HCEC 1CT (cell line): ENCODE results near the gene ACTR3.

Experiments
- DNase-seq: peaks from one replicate; pipeline ENCODE4 v3.0.0-alpha.2; 2017

ACTR3 gene

GRCh38 chr2:114006460-114006859 is 116.6 kb downstream of the ACTR3 start:
- no peak for DNase-seq

- DNase-seq: peak; percentile 54
Measured at GRCh38 chr2:114007436-114007835, 117.5 kb downstream of the ACTR3 start.

GRCh38 chr2:114008720-114009119 is 118.8 kb downstream of the ACTR3 start:
- DNase-seq: no peak

- no peak for DNase-seq
Measured at GRCh38 chr2:114009205-114009944, 119.5 kb downstream of the ACTR3 start.

GRCh38 chr2:114010001-114010400 is 120.1 kb downstream of the ACTR3 start:
- no peak for DNase-seq

GRCh38 chr2:114011713-114012112 is 121.8 kb downstream of the ACTR3 start:
- no peak for DNase-seq
